Measurements from ENCODE around the gene FBXO42. TPM values are rescaled to one million over a fixed set of nuclear protein-coding genes. Genes with fewer than 3 reads are reported as not detected.
A peak's percentile ranks its signal among the peaks of the same experiment; 100 is the strongest.

Gene FBXO42
- total RNA-seq, 1 donor from 2014 or later: 18.5 TPM

DNA sequence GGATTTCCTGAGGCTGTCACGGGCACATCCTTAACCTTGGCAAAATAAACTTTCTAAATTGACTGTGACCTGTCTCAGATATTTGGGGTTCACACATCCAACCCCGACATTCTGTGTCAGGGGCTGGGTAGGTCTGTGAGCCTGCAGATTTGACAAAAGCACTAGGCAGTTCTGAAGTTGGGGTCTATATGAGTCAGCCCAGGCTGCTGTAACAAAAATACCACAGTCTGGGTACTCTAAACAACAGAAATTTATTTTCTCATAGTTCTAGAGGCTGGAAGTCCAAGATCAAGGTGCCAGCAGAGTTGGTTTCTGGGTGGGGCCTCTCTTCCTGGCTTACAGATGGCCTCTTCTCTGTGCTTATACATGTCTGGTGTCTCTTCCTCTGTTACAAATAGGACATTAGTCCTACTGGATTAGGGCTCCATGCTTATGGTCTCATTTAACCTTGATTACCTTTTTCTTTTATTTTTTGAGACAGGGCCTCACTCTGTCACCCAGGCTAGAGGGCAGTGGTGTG is 112.2 kb downstream of the FBXO42 start:
- DNase-seq (ENCODE audit: low spot score): no peak
- intact Hi-C loops (cut with micrococcal nuclease): loop anchor here (5.0 kb wide), 1 partner anchor 53 kb away; no protein-coding TSS in a partner anchor
- peaks cover 21% of the 10 kb centered on the region for H3K4me1 Mint-ChIP-seq (ENCODE audit: low read depth)
- no peak overlapping the region for H3K4me3 Mint-ChIP-seq (ENCODE audit: low read depth)
- H3K9me3 Mint-ChIP-seq: no peaks in the 10 kb centered on the region
- H3K27ac Mint-ChIP-seq: no peak overlapping the region
- H3K27me3 Mint-ChIP-seq (ENCODE audit: low read depth): no peaks in the 10 kb centered on the region
- H3K36me3 Mint-ChIP-seq (ENCODE audit: low read depth): no peaks in the 10 kb centered on the region

DNA sequence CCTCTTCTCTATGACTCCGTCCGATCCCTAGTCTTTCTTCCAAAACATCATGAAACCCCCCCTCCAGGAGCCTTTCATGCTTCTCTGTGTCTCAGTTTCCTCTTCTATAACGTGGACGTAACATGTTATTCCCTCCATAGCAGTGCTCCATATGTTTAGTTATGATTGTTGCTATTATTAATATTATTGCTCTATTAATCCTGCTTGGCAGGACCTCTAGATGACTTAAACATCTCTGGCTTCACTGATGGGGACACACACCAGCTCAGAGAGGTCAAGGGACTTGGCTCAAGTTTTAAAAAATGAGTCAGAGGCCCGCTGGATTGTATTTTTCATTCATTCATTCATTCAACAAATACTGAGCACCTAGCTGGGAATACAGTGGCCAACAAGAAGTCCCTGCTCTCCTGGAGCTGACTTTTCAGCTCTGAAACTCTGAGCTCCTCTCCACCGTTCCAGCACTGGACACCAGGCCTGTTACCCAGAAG is 114.9 kb downstream of the FBXO42 start:
- intact Hi-C loops (cut with micrococcal nuclease): loop anchor here (1.0 to 2.0 kb wide), 3 partner anchors 21 to 130 kb away; partner anchors contain the start of gene SZRD1
- no peaks in the 10 kb centered on the region for H3K9me3 Mint-ChIP-seq
- peak overlapping the region; percentile 86 for H3K4me3 Mint-ChIP-seq (ENCODE audit: low read depth)
- no peak for DNase-seq (ENCODE audit: low spot score)
- H3K4me1 Mint-ChIP-seq (ENCODE audit: low read depth): peaks cover 18% of the 10 kb centered on the region
- no peaks in the 10 kb centered on the region for H3K27me3 Mint-ChIP-seq (ENCODE audit: low read depth)
- peak overlapping the region; percentile 80 for H3K27ac Mint-ChIP-seq
- H3K36me3 Mint-ChIP-seq (ENCODE audit: low read depth): no peaks in the 10 kb centered on the region

DNA sequence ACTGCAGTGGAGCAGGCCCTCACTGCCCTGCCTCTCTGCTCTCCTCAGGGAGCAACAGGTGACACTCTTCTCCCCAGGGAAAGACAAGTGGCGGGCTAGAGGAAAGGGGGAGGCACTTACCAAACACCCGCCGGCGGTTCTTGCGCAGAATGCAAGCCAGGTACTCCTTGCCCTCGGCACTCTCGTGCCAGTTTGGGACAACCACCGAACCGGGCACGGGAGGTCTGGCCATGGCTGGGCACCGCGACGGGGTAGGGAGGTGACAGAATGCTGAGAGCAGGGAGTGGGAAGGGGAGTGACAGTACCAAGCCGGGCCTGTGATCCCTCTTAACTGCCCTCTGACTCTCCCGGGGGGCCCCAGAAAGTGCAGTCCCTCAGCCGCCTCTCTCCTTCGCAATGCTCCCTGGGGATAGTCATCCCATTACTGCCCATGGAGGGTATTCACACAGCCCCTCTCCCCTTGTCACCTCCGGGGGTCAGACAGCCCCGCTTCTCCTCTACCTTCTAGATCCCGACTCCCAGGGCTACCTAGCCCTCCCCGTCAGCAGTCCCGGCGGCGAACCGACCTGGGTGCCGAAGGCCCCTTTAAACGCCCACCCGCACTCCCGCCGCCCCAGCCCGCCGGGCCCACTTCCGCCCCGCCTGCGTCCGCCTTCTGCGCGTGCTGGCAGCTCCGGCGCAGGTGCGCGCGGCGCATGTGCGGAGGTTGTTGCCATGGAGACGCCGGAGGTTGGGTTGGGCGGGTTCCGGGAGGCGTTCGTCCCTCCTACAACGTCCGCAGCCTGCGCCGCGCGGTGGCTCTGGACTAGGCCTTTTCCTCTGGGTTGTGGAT is 115.6 kb downstream of the FBXO42 start, which contains the start of gene CPLANE2:
TSS of gene CPLANE2 (minus strand) at position 673 of the 832 bp plus-strand sequence. CDS start at position 232, 441 bp downstream.
- H3K9me3 Mint-ChIP-seq: no peaks in the 10 kb centered on the region
- DNase-seq (ENCODE audit: low spot score): peak; percentile 95
- H3K36me3 Mint-ChIP-seq (ENCODE audit: low read depth): no peaks in the 10 kb centered on the region
- peaks cover 18% of the 10 kb centered on the region for H3K4me1 Mint-ChIP-seq (ENCODE audit: low read depth)
- peak within 1 kb of the TSS; percentile 86 for H3K4me3 Mint-ChIP-seq (ENCODE audit: low read depth)
- intact Hi-C loops (cut with micrococcal nuclease): loop anchor here (1.0 to 2.0 kb wide), 3 partner anchors 20 to 131 kb away; partner anchors contain the start of gene SZRD1
- peak within 1 kb of the TSS; percentile 80 for H3K27ac Mint-ChIP-seq
- H3K27me3 Mint-ChIP-seq (ENCODE audit: low read depth): no peaks in the 10 kb centered on the region

GRCh38 chr1:16235944-16236510 is 116.3 kb downstream of the FBXO42 start:
- Mint-ChIP-seq H3K36me3 (ENCODE audit: low read depth) (no peaks in the 10 kb centered on the region), H3K27me3 (ENCODE audit: low read depth) (no peaks in the 10 kb centered on the region), H3K27ac (peak overlapping the region; percentile 54), H3K4me3 (ENCODE audit: low read depth) (peak overlapping the region; percentile 86), H3K9me3 (no peaks in the 10 kb centered on the region), H3K4me1 (ENCODE audit: low read depth) (peaks cover 18% of the 10 kb centered on the region)
- peak; percentile 36 for DNase-seq (ENCODE audit: low spot score)
- intact Hi-C loops (cut with micrococcal nuclease): loop anchor here (2.0 kb wide), 1 partner anchor 19 kb away; no protein-coding TSS in a partner anchor

GRCh38 chr1:16235347-16235746 is 116.9 kb downstream of the FBXO42 start:
- Mint-ChIP-seq H3K27ac (no peak overlapping the region), H3K27me3 (ENCODE audit: low read depth) (no peaks in the 10 kb centered on the region), H3K4me3 (ENCODE audit: low read depth) (no peak overlapping the region), H3K4me1 (ENCODE audit: low read depth) (peaks cover 18% of the 10 kb centered on the region), H3K9me3 (no peaks in the 10 kb centered on the region), H3K36me3 (ENCODE audit: low read depth) (no peaks in the 10 kb centered on the region)
- intact Hi-C loops (cut with micrococcal nuclease): no loop called here
- no peak for DNase-seq (ENCODE audit: low spot score)

DNA sequence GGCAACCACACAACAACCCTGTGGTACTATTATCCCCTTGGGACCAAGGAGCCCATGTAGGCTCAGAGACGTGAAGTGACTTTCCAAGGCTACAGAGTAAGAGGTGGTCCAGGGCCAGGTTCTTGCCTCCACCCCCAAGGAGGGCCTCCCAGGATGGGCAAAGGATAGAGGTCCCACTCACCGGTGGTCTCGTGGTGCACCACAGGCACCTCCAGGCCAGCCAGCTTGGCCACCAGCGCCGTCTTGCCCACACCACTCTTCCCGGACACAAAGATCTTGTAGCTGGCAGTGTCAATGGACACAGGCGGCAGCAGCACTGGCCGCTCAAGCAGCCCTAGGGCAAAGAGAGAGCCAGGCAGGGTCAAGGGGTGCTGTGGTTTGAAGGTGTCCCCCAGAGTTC is 118.8 kb downstream of the FBXO42 start:
- peaks cover 18% of the 10 kb centered on the region for H3K4me1 Mint-ChIP-seq (ENCODE audit: low read depth)
- H3K27me3 Mint-ChIP-seq (ENCODE audit: low read depth): peaks cover 5% of the 10 kb centered on the region
- intact Hi-C loops (cut with micrococcal nuclease): no loop called here
- no peak overlapping the region for H3K27ac Mint-ChIP-seq
- DNase-seq (ENCODE audit: low spot score): no peak
- no peaks in the 10 kb centered on the region for H3K36me3 Mint-ChIP-seq (ENCODE audit: low read depth)
- H3K4me3 Mint-ChIP-seq (ENCODE audit: low read depth): no peak overlapping the region
- no peaks in the 10 kb centered on the region for H3K9me3 Mint-ChIP-seq

DNA sequence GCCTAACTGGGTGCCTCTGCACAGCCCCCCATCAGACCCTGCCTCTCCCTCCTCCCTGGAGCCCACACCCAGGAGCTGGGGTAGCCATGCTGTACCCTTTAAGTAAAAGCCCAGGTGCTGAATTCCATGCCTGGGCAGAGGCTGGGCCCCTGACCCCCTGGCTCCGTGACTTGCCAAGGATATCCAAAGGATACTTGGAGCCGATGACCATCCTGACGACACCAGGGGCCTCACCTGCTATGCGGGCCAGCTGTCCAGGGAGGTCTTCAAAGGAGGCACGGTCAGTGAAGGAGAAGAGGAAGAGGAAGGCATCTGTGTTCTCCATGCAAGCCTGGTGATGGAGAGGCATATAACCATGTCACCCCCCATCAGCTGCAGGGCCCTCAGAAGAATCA is 120.0 kb downstream of the FBXO42 start:
- peaks cover 16% of the 10 kb centered on the region for H3K27me3 Mint-ChIP-seq (ENCODE audit: low read depth)
- no peak overlapping the region for H3K4me3 Mint-ChIP-seq (ENCODE audit: low read depth)
- intact Hi-C loops (cut with micrococcal nuclease): no loop called here
- no peaks in the 10 kb centered on the region for H3K9me3 Mint-ChIP-seq
- DNase-seq (ENCODE audit: low spot score): no peak
- H3K27ac Mint-ChIP-seq: no peak overlapping the region
- H3K4me1 Mint-ChIP-seq (ENCODE audit: low read depth): peaks cover 11% of the 10 kb centered on the region
- H3K36me3 Mint-ChIP-seq (ENCODE audit: low read depth): no peaks in the 10 kb centered on the region

DNA sequence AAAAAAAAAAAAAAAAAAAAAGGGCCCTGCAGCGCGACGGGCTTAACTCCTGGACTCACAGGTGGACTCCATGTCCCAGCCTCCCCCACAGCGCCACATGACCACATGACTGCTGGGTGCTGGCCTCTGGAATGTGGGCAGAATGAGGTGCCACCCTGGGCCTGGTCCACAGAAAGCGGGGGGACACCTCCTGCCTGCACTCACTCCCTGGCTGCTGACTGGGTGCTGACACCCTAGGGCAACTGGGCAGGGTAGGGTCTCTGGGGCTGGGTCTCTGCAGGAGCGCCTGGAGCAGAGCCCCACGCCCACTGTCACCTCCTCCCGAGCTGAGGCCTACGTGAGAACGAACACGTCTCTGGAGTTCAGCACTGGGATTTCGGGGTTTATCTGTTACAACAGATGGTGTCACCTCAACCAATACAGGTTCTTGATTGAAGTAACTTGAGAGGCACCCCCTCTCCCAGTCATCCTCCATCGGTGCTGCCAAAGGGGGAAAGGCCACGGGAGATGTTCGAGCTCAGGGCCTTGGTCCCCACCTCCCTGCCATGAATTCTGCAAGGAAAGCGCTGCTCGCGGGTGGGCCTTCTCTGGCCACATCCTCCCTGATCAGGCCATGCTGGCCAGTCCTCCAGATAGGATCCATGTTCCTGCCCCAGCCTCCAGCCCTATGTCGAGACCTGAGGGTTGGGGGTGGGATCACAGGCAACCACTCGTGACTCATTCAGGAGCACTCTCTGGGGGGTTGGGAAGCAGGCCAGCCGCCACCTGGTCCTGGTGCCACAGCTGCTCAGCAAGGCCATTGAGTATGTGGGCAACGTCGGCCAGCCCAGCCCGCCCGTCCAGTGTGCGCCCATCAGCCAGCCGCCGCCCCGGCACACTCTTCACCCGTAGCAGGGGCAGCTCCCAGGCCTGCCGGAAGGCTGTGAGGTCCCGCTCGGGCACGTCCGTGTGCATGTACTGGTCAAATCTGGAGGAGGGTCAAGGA is 120.7 kb downstream of the FBXO42 start:
- H3K9me3 Mint-ChIP-seq: no peaks in the 10 kb centered on the region
- no peak overlapping the region for H3K4me3 Mint-ChIP-seq (ENCODE audit: low read depth)
- intact Hi-C loops (cut with micrococcal nuclease): no loop called here
- no peaks in the 10 kb centered on the region for H3K36me3 Mint-ChIP-seq (ENCODE audit: low read depth)
- H3K27me3 Mint-ChIP-seq (ENCODE audit: low read depth): peaks cover 20% of the 10 kb centered on the region
- no peak overlapping the region for H3K27ac Mint-ChIP-seq
- H3K4me1 Mint-ChIP-seq (ENCODE audit: low read depth): peaks cover 8% of the 10 kb centered on the region
- no peak for DNase-seq (ENCODE audit: low spot score)

- no peak for DNase-seq (ENCODE audit: low spot score)
- intact Hi-C loops (cut with micrococcal nuclease): no loop called here
- Mint-ChIP-seq H3K4me3 (ENCODE audit: low read depth) (no peak overlapping the region), H3K27ac (no peak overlapping the region), H3K36me3 (ENCODE audit: low read depth) (peaks cover 4% of the 10 kb centered on the region), H3K4me1 (ENCODE audit: low read depth) (peaks cover 2% of the 10 kb centered on the region), H3K27me3 (ENCODE audit: low read depth) (peaks cover 28% of the 10 kb centered on the region), H3K9me3 (no peaks in the 10 kb centered on the region)
Measured at GRCh38 chr1:16230744-16231143, 121.5 kb downstream of the FBXO42 start.

- H3K27me3 Mint-ChIP-seq (ENCODE audit: low read depth): peaks cover 28% of the 10 kb centered on the region
- no peaks in the 10 kb centered on the region for H3K9me3 Mint-ChIP-seq
- no peak overlapping the region for H3K27ac Mint-ChIP-seq
- no peak overlapping the region for H3K4me3 Mint-ChIP-seq (ENCODE audit: low read depth)
- peaks cover 4% of the 10 kb centered on the region for H3K36me3 Mint-ChIP-seq (ENCODE audit: low read depth)
- no peak for DNase-seq (ENCODE audit: low spot score)
- peaks cover under 1% of the 10 kb centered on the region for H3K4me1 Mint-ChIP-seq (ENCODE audit: low read depth)
- intact Hi-C loops (cut with micrococcal nuclease): no loop called here
Measured at GRCh38 chr1:16229976-16230740, 122.1 kb downstream of the FBXO42 start.

- Mint-ChIP-seq H3K27ac (no peak overlapping the region), H3K27me3 (ENCODE audit: low read depth) (peaks cover 36% of the 10 kb centered on the region), H3K4me3 (ENCODE audit: low read depth) (no peak overlapping the region), H3K9me3 (no peaks in the 10 kb centered on the region), H3K36me3 (ENCODE audit: low read depth) (peaks cover 4% of the 10 kb centered on the region), H3K4me1 (ENCODE audit: low read depth) (no peaks in the 10 kb centered on the region)
- no peak for DNase-seq (ENCODE audit: low spot score)
- intact Hi-C loops (cut with micrococcal nuclease): no loop called here
Measured at GRCh38 chr1:16226490-16227179, 125.6 kb downstream of the FBXO42 start.

Measured in activated T-helper 2 cell treated with anti-CD3 and anti-CD28 coated beads, Interferon-gamma antibody, Interleukin-2, Interleukin-4, amounts not matched to agents 10 μg/mL and 5 μg/mL and 100 μg/mL, durations not matched to agents 14 hours and 24 hours and 36 hours (primary cell).